GM19351 (cell line): ENCODE results near the gene ASIC2.

Experiments used
- ATAC-seq: cut with Tn5 transposase; IDR thresholded peaks from one replicate; pipeline ENCODE4 v1.9.1; 2021; ENCODE audit warnings: mild to moderate bottlenecking, moderate library complexity; ENCODE audit not compliant: unreplicated experiment

The ASIC2 gene

DNA sequence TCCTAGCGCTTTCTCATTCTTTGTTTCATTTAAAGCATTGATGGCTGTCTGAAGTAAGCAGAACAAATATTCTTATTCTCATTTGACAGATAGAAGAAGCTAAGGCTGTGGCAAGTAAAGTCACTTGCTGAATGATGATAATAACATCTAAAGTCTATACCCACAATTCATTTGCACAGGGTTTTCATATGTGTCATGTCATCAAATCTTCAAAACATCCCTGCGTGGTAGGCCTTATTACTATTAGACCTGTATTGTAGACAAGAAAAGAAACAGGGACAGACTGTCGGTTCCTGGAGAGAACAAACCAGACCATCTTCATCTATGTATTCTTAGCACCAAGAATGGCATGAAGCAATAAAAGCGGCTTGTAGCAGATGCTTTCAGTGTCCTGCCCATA lies 85.9 kb downstream of the ASIC2 start:
- ATAC-seq = no peak

DNA sequence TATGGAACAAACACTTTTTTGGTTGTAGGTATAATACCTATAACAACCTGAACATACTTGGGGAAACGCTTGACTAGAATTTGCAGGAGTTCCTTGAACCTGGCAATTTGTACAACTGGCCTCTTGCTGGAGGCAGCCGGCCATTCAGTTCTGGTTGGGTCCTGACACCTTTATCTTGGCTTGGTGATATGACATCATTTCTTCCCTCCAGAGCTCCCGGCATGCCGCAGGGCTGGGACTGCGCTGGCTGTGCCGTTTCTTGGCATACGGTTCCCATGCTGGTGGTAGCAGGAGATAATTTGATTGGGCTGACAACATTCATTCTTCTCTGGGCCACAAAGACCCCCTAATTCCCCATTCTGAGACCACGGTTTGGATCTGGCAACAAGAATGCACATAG lies 87.5 kb downstream of the ASIC2 start:
- ATAC-seq = no peak

DNA sequence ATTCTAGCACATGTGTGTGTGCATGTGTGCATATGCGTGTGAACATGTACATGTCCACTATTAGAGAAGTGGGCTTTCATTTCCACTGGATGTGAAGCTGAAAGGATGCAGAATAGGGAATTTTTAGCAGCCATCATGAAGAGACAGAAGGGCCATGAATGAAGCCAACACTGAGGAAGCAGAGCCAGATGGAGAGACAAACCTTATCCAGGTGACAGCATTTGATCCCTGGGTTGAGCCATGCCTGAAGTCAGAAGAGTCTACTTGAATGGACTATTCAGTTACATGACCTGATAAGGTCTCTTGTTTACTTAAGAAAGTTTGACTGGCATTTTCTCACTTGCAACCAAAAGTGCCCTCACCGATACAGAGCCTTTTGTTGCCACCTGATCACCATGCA lies 88.4 kb downstream of the ASIC2 start:
- ATAC-seq = no peak

DNA sequence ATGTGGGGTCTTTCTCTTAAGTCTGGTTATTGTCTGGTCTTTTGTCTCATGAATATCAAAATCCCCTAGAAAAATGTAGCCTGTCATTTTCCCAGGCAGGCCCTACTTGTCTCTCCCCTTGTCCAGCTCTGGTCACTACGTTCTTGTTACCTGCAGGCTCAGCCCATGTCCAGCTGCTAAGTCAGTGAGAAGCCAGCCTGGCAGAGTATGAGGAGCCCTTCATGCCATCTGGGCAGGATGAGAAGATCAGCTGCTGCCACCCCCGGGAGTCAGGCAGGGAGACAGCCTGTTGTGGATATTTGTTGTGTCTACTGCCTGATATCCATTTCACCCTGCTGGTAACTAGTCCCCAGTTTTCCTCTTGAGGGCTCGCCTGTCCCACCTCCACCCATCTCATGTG lies 88.9 kb downstream of the ASIC2 start:
- ATAC-seq = no peak

DNA sequence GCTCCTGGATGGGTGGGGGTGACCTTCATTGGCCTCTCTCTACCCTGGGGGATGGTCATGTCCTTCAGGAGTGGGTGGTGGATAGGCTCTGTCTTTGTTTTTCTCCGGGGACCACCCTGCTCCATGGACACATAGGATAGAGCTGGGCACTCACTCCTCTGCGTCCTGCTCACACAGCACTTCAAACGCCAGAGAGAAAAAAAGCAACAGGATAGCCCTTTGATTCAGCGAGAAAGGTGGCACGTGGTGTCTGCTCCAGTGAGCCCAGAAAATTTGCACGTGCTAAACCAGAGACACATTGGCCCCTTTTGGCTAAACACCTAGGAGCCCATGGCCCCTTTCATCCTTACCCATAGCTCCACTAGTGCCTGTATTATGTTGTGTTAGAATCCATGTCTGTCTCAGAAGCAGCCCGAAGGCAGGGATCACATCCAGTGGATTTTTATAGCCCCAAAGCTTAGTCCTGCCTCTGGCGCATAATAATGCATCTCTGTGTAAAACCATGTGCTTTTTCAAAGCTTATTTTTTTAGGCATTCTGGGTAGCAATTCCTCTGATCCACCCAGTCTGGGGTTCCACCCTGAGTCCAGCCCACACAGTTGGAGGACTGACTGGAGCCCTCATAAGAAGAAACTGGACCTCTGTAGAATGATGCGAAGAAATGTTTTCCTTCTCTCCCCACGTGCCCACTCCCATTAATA lies 90.1 kb downstream of the ASIC2 start:
- ATAC-seq = no peak

DNA sequence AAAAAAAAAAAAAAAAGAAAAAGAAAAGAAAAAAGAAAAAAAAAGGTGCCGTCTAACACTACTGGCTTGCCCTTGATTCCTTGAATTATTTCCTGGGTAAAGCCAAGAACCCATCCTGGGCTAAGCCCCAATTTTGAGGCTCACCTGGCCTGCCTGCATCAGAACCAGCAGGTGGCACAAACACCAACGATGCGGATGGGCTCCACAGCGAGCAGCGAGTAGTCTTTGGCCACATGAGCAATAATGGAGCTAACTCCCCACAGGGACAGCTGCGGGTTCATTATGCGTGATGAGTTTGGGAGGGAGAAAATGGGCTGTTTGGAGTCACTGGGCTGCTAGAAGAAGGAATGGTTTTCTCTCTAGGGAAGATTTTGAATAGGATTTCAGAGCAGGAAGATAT lies 91.1 kb downstream of the ASIC2 start:
- no peak for ATAC-seq

DNA sequence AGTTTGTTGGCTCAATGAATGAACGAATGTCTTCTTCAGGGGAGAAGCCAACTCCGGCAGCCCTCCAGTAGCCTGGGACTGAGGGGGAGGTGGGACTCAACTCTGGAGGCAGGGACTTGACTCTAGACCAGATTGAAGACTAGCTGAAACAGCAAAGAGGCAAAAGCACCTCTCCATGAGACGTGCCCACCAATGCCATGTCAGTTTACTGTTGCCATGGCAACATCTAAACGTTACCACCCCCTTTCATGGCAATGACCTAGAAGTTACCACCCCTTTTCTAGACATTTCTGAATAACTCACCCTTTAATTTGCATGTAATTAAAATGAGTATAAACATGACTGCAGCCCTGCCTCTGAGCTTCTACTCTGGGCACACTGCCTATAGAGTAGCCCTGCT lies 91.8 kb downstream of the ASIC2 start:
- no peak for ATAC-seq

DNA sequence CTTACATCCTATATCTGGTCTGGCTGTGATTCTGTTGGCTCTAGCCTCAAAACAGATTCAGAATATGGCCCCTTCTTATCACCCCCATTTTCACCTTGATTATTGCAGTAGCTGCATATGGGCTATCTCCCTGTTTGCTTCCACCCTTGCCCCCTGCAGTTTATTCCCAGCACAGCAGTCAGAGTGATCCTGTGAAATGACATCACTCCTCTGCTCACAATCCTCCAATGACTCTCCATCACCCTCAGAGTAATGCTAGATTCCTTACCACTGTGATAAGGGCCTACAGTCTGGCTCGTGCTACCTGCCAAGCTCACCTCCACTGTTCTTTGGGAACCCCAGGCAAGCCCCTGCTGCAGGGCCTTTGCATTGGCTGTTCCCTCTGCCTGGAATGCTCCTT lies 92.5 kb downstream of the ASIC2 start:
- no peak for ATAC-seq

DNA sequence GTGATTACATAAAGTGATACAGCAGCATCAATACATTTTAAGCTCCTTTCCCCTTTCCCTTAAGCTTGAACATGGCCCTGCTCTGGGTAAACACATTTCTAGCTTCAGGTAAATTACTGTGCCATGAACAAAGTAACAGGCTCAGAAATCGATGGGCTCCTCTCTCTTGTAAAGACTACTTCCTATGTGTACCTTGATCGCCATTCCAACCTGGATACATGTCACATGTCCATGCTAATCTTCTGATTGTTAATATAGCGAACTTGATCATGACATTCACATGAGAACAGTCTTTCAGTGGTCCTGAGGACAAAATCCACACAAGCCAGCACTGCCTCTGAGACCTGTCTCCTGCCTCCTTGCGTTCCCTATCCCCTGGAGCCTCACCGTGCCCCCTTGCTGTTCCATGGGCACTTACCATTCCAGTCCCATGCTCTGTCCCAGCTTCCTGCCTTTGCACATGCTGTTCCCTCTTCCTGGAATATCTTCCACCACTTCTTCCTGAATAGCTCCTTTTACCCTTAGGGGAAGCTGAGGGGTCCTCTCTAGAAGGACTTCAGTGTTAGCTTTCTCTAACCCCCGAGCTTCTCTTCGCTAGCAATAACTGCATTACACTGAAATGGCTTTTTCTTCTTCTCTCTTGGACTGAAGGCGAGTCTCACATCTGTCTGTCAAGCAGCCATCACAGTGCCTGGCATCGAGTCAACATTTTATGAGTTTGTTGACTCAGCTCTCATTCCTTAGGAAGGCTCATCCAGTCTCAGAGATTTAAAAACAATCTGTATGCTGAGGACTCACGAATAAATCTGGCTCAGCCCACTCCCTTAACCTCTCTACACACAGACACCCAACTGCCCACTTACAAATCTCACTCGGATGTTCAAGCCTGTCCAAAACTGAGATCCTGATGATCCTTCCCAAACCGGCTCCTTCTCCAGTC lies 93.3 kb downstream of the ASIC2 start:
- no peak for ATAC-seq

DNA sequence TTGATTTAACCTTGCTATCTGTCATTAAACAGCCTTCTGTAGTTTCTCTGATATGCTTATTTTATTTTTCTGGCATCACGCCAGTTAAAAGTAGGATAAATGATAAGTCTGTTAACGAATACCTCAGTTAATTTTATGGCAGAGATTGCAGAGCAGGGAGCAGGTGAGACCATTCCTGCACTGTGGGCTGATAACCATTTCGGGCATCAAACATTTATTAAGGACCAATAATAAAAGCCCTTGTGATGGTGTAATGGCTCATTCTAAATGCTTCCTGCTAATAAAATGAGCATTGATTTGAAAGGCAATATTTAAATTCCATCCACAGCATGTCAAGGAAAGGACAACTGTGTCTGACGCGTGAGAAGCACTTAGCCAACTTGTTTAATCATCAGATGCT lies 94.1 kb downstream of the ASIC2 start:
- no peak for ATAC-seq

DNA sequence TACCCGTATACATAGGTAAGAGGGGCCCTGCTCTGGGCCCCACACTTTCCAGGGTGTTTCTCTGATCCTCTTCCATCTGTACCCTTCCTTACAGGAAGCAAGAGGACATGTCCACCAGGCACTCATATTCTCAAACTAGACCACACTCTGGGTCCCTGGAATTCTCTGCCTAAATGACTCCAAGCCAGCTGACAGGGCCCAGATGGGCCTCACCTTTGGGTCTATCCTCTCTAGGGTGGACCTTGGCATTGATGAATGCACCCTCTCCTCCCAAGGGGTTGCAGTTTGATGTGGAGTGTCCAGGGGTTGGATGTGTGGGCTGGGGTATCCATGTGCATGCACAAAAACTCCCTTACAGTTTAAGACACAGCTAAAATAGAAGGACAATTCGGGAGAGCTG lies 95.8 kb downstream of the ASIC2 start:
- ATAC-seq = no peak

DNA sequence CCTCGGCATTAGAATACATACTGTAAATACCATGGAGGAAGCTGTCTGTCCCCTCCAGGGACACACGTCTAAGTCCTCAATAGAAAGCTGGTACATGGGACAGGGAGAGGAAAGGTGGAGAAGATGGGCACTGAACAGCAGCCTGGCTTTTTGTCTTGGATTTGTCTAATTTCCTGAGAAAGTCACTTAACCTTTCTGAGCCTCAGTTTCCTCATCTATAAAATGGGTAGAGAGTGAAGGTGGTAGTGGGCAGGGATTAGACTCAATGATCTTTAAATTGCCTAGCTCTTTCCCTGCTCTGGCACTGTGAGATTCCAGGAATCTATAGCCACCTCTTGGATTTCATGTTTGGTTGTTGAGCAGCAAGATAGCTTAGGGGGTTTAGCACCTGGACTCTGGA lies 96.2 kb downstream of the ASIC2 start:
- ATAC-seq = no peak

DNA sequence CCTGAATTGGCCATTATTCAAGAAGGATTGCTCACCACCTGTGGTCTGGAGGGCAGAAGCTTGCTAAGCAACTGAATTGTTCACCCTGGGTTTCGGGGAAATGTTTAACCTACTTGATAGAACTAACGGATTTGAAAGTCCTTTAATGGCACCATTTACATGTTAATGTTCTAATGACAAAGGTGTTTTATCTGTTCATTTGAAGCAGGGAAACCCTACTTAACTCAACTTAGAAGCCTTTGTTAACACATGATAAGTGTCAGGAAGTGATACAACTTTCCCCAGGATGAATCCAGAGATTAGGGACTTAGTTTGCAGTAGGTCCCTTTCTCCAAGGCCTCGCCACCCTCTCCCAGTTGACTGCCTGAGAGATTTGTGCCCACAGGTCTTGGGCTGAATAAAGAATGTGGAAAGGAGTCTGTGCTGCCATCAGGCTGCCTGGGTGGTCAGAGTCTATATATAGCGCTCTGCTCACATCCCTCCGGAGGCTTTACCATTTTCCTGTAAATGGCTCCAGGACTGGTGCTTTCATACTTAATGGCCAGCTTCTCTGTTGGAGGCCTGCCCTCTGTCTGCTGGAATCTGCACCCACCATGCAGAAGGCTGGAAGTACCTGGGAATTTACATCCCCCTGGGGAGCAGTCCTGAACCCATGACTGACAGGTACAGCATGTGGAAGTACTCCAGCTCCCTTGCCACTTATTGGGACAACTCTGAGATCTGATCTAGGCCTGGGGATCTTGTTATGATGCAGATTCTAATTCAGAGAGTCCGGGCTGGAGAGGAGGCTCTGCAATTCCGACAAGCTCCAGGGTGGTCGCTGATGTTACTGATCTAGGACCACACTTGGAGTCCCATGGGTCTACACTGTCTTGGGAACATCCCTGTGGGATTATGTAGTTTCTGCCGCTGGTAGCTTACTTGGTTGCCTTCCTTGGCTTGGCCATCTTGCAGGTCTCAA lies 99.9 kb downstream of the ASIC2 start:
- ATAC-seq = no peak

DNA sequence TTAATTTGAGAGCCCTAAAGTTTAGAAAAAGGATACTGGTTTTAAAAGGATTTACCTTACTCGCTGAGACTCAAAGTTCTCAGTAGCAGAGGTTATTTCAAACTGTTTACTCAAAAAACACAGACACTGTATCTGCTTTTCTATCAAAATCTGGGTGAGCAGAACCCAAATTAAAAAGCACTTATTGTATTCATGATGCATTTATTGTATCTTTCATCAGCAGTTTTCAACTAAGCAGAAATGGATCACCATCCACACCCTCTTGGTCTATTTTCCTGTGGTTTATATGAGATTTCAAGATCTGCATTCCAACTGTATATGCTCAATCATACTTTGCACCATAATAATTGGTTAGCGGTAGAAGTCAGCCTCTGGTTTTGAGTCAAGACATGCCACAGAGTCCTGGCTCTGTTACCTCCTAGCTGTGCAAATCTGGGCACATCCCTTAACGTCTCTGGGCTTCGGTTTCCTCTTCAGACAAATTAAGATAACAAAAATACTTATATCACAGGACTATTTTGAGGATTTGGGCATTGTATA lies 109.5 kb downstream of the ASIC2 start:
- ATAC-seq = no peak

DNA sequence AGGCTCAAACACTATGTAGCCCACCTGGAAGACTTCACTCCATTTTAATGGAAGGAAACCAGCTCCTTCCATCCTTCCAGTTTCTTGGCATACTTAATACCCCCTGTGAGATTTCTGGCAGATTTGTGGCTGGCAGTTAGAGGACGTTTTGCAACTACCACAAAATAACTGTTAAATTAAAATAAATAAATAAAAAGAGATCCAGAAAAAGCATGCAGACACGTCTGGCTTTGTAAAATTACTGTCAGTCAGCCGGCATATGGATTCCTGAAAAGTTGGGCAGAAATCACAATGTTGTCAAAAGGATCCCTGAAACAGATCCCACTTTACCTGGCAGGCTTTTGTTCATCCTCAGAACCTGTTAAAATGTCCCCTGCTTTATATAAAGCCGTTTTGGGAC lies 113.9 kb downstream of the ASIC2 start:
- ATAC-seq = no peak

DNA sequence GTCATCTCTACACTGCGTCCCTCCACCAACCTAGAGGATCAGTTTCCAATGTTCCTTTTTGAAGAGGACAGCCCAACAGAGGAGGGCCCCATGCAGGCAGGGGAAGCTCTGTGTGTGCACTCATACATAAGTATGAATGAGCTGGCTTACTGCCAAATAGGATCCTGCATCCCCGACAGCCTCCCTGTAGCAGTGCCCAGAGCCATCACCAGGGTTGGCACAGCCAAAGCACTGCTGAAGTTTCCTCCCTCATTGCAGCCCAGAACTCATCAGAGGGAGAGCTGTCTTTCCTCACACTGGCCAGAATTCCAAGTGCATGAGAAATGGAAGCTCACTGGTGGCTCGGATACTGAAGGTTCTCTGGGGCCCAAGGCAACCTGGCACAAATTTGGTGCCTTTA lies 114.4 kb downstream of the ASIC2 start:
- ATAC-seq = no peak

DNA sequence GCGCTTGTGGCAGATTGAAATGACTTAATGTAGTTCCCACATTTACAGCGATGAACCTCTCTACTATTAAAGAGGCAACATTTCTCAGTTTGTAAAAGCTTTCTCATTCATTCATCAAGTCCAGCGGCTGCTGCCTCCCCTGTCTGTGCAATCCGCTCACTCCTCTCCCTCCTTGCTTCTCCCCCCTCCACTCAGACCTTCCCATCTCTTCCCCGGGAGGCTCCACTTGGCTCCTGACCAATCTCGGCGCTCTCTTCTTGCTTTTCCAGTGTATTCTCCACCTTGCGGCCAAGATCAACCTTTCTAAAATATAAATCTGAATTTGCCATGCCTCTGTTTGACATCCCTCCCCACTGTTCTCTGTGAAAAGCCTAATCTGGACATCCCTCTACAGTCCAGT lies 117.5 kb downstream of the ASIC2 start:
- no peak for ATAC-seq

DNA sequence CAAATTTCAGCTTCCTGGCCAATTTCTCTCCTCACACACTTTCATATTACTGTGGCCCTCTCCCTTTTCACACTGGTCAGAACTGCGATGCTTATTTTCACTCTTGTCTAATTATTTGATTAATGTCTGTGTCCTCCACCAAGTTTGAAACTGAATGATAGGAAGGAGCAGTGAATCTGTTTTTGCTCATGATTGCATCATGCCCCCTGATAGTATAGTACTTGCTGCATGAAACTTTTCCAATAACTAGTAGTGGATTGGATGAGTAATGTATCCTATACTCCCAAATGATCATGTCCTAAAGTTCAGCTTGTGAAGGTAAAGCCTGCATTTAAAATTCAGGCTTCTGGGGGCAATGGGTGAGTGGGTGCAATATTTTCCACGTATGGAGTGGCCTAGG lies 121.2 kb downstream of the ASIC2 start:
- no peak for ATAC-seq

DNA sequence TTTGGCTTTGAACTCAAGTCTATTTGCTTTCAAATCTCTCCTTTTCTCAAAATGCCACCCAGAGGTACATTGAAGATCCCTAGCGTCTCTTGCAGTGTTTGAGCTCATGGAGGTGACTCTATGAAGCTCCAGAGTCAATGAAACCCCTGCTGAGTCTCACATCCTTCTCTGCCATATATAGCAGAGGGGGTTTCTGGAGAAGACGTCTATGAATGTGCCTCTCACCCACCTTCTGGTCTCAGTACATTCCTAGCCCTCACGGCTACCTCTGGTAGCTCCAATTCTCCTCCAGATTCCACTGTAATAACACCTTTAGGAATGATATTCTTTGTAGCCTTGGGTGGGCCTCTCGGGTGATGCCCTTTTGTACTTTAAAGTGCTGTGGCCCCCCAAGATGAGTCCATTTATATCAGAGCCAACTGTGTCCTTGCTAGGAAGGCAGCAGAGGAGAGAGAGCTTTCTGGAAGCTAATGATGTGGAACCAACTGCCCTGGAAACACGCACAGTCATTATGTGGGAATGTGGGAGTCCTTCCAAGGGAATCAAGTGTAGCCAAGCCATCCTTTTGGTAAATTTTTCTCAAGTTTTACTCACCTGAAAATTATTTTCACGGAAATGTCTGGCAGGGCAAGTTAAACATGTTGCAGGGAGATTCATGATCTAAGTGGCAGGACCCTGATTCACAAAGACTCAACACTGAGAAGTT lies 123.4 kb downstream of the ASIC2 start:
- no peak for ATAC-seq

DNA sequence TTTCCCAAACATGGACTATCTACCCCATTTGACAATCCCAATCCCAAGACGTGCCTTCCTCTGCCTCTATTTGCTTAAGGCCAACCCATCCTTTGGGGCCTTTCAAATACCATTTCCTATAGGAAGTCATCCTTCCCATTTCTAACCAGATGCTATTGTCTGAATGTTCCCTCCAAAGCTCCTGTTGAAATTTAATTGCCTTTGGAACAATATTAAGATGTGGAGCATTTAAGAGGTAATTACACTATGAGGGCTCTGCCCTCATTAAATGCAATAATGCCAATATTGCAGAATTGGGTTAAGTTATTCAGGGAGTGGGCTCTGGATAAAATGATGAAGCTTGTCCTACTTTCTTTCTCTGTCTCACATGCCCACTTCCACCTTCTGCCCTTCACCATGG lies 125.4 kb downstream of the ASIC2 start:
- ATAC-seq = no peak
